Liver (tissue), 3 donors: ENCODE results near the gene PTPRN2.

Experiments
- FOXA1 ChIP-seq: IDR thresholded peaks from 2 replicates; pipeline ENCODE4 v1.6.1; 2016; ENCODE audit warnings: antibody characterized with exemption
- MAX ChIP-seq: IDR thresholded peaks from 2 replicates; pipeline ENCODE4 v1.6.1; 2016; ENCODE audit warnings: antibody characterized with exemption
- NR2F2 ChIP-seq: IDR thresholded peaks from 2 replicates; pipeline ENCODE4 v1.6.1; 2016; ENCODE audit warnings: antibody characterized with exemption
- SP1 ChIP-seq: IDR thresholded peaks from 2 replicates; pipeline ENCODE4 v1.6.1; 2018; ENCODE audit warnings: antibody characterized with exemption, mild to moderate bottlenecking
- YY1 ChIP-seq: IDR thresholded peaks from 2 replicates; pipeline ENCODE4 v1.6.1; 2016; ENCODE audit warnings: antibody characterized with exemption, mild to moderate bottlenecking
- TF ChIP-seq, protein P1 (sequence below): fragments of 150-350 bp; IDR thresholded peaks from 2 replicates; pipeline ENCODE4 v1.5.1; 2017; ENCODE audit warnings: improper control_type of control experiment, low read depth, low read length; ENCODE audit not compliant: missing input control
- TF ChIP-seq, protein P2 (sequence below): IDR thresholded peaks from 2 replicates; pipeline ENCODE4 v1.6.1; 2016; ENCODE audit warnings: antibody characterized with exemption, mild to moderate bottlenecking
- TF ChIP-seq, protein P3 (sequence below): IDR thresholded peaks from 2 replicates; pipeline ENCODE4 v1.6.1; 2016; ENCODE audit warnings: antibody characterized with exemption
- donor health status: healthy.
- donor health status: healthy.

- TF ChIP-seq, protein P1, sequence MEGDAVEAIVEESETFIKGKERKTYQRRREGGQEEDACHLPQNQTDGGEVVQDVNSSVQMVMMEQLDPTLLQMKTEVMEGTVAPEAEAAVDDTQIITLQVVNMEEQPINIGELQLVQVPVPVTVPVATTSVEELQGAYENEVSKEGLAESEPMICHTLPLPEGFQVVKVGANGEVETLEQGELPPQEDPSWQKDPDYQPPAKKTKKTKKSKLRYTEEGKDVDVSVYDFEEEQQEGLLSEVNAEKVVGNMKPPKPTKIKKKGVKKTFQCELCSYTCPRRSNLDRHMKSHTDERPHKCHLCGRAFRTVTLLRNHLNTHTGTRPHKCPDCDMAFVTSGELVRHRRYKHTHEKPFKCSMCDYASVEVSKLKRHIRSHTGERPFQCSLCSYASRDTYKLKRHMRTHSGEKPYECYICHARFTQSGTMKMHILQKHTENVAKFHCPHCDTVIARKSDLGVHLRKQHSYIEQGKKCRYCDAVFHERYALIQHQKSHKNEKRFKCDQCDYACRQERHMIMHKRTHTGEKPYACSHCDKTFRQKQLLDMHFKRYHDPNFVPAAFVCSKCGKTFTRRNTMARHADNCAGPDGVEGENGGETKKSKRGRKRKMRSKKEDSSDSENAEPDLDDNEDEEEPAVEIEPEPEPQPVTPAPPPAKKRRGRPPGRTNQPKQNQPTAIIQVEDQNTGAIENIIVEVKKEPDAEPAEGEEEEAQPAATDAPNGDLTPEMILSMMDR, result no peak
- TF ChIP-seq, protein P2, sequence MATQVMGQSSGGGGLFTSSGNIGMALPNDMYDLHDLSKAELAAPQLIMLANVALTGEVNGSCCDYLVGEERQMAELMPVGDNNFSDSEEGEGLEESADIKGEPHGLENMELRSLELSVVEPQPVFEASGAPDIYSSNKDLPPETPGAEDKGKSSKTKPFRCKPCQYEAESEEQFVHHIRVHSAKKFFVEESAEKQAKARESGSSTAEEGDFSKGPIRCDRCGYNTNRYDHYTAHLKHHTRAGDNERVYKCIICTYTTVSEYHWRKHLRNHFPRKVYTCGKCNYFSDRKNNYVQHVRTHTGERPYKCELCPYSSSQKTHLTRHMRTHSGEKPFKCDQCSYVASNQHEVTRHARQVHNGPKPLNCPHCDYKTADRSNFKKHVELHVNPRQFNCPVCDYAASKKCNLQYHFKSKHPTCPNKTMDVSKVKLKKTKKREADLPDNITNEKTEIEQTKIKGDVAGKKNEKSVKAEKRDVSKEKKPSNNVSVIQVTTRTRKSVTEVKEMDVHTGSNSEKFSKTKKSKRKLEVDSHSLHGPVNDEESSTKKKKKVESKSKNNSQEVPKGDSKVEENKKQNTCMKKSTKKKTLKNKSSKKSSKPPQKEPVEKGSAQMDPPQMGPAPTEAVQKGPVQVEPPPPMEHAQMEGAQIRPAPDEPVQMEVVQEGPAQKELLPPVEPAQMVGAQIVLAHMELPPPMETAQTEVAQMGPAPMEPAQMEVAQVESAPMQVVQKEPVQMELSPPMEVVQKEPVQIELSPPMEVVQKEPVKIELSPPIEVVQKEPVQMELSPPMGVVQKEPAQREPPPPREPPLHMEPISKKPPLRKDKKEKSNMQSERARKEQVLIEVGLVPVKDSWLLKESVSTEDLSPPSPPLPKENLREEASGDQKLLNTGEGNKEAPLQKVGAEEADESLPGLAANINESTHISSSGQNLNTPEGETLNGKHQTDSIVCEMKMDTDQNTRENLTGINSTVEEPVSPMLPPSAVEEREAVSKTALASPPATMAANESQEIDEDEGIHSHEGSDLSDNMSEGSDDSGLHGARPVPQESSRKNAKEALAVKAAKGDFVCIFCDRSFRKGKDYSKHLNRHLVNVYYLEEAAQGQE, result no peak
- TF ChIP-seq MAX (no peak), SP1 (no peak), NR2F2 (no peak), YY1 (no peak), FOXA1 (no peak)
- TF ChIP-seq, protein P3, sequence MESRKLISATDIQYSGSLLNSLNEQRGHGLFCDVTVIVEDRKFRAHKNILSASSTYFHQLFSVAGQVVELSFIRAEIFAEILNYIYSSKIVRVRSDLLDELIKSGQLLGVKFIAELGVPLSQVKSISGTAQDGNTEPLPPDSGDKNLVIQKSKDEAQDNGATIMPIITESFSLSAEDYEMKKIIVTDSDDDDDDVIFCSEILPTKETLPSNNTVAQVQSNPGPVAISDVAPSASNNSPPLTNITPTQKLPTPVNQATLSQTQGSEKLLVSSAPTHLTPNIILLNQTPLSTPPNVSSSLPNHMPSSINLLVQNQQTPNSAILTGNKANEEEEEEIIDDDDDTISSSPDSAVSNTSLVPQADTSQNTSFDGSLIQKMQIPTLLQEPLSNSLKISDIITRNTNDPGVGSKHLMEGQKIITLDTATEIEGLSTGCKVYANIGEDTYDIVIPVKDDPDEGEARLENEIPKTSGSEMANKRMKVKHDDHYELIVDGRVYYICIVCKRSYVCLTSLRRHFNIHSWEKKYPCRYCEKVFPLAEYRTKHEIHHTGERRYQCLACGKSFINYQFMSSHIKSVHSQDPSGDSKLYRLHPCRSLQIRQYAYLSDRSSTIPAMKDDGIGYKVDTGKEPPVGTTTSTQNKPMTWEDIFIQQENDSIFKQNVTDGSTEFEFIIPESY, result no peak
Measured at GRCh38 chr7:157730614-157731013, 857.0 kb downstream of the PTPRN2 start.
